Kidney (tissue), 14 donors: ENCODE data around the gene PODNL1. TPM values are rescaled to one million over a fixed set of nuclear protein-coding genes. Genes with fewer than 3 reads are reported as not detected.
A peak's percentile ranks its signal among the peaks of the same experiment; 100 is the strongest.
"Not testable (repeated sequence)": the region's sequence is repeated elsewhere in the genome, so short reads cannot be mapped to it uniquely, and the experiment has no call there.

Experiments used
- DNase-seq, 5 donors: peaks; one replicate each; pipeline ENCODE4 v3.0.0-alpha.2; 2013 to 2020
- FAIRE-seq: peaks from 2 replicates; lab custom pipeline; 2012; peaks lifted over from hg19 to GRCh38; lab: Jason Lieb, UNC
- H3K27ac ChIP-seq, 2 donors: one replicate each; pipeline ENCODE4 v1.7.0; 2013; ENCODE audit warnings: low read depth in 2 of 2, low read length in 2 of 2, inconsistent platforms in 1 of 2
- H3K27me3 ChIP-seq: one replicate; pipeline ENCODE4 v1.7.1; 2013; ENCODE audit warnings: low read length, inconsistent platforms; ENCODE audit not compliant: control insufficient read depth, insufficient read depth
- H3K36me3 ChIP-seq, 3 donors: one replicate each; pipeline versions ENCODE4 v1.7.0 to v1.7.1; 2013; ENCODE audit warnings: low read length in 3 of 3, control low read depth in 1 of 3, inconsistent platforms in 1 of 3; ENCODE audit not compliant: insufficient read depth in 3 of 3, control insufficient read depth in 2 of 3
- H3K4me1 ChIP-seq, 3 donors: one replicate each; pipeline versions ENCODE4 v1.7.0 to v1.7.1; 2013; ENCODE audit warnings: low read length in 3 of 3, inconsistent platforms in 1 of 3, low read depth in 1 of 3; ENCODE audit not compliant: control insufficient read depth in 2 of 3, insufficient read depth in 2 of 3
- H3K4me3 ChIP-seq, 3 donors: one replicate each; pipeline versions ENCODE4 v1.7.0 to v1.8.1; 2013; ENCODE audit warnings: low read length in 3 of 3, control low read depth in 1 of 3, inconsistent platforms in 1 of 3
- H3K9ac ChIP-seq, 3 donors: one replicate each; pipeline versions ENCODE4 v1.7.0 to v1.7.1; 2013; ENCODE audit warnings: low read length in 3 of 3, control low read depth in 1 of 3, inconsistent platforms in 1 of 3
- H3K9me3 ChIP-seq, 3 donors: one replicate each; pipeline versions ENCODE4 v1.7.0 to v1.7.1; 2013; ENCODE audit warnings: low read length in 3 of 3, control low read depth in 1 of 3, inconsistent platforms in 1 of 3; ENCODE audit not compliant: control insufficient read depth in 2 of 3, insufficient read depth in 1 of 3
- intact Hi-C: fragments of 100-400 bp; cut with DNase I; formaldehyde crosslinking; loops from one replicate; pipeline ENCODE4 v1.11.1; 2022
- polyA plus RNA-seq: library from polyadenylated mRNA; stranded (reverse); fragments of 350-450 nt; fragmentation: Illumina TruSeq; extraction: RNeasy Lipid Tissue Mini Kit (QIAGEN cat#74804); gene quantifications from one replicate; pipeline ENCODE4 v1.2.3, GENCODE V29; 2014; ENCODE audit warnings: low read depth, low replicate concordance; ENCODE audit not compliant: insufficient read depth
- total RNA-seq: library from RNA; stranded (reverse); fragmentation: NEBNext Ultra II Directional; extraction: Animal tissue kit (Norgen Biotek cat#: 25700); gene quantifications from one replicate; pipeline ENCODE4 v1.2.1, GENCODE V29; 2021
- TF ChIP-seq, protein P1 (sequence below): IDR thresholded peaks from 3 replicates; pipeline ENCODE4 v1.5.1; 2012; ENCODE audit warnings: mild to moderate bottlenecking, moderate library complexity, borderline replicate concordance; ENCODE audit not compliant: insufficient read depth; ENCODE audit errors: extremely low read depth
- donor health status: control.
- donor health status: control.
- donor health status: control.
- donor health status: control.
- donor health status: control.
- donor health status: DM: yes; HTN: yes; CAD: no.
- donor health status: Normal renal cell carcinoma (clear cell type).

Gene PODNL1
- total and polyA plus RNA-seq, 2 donors from 2014 or later: 3.0 TPM; not detected in 1

DNA sequence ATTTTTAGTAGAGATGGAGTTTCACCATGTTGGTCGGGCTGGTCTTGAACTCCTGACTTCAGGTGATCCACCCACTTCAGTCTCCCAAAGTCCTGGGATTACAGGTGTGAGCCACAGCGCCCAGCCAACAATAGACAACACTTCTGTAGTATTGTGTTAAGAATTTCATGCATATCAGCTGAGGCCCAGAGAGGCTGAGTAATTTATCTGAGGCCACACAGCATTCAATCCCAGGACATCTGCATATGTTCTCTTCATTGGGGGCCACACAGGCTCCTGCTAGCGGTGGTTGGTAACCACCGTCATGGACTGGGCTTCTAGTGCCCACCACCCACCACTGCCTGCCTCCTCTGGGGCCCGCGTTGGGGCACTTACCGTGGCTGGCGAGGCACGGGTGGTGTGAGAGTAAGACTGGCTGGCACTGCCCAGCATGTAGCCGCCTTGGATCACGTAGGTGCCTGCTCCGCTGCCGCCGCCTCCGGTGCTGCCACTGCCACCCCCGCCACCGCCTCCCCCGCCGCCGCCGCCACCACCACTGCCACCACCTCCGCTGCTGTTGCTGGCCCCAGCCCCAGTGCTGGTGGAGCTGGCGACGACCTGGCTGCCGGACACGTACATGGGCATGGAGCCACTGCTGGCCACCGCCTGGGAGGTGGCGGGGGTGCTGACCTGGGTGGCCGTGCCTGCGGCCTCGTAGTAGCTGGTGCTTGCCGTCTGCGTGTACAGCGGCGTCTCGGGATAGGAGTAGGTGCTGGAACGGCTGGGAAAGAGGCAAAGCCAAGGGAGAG lies 34.3 kb upstream of the PODNL1 start:
- Histone ChIP-seq H3K9ac (no peak overlapping the region), H3K4me3 (no peak overlapping the region), H3K36me3 (peaks cover 2 to 28% (median 10%) of the 10 kb centered on the region in 3 donors), H3K9me3 (no peaks in the 10 kb centered on the region), H3K27me3 (no peaks in the 10 kb centered on the region), H3K4me1 (no peaks in the 10 kb centered on the region), H3K27ac (no peak overlapping the region)
- DNase-seq: no peak
- FAIRE-seq: no peak
- TF ChIP-seq, protein P1, sequence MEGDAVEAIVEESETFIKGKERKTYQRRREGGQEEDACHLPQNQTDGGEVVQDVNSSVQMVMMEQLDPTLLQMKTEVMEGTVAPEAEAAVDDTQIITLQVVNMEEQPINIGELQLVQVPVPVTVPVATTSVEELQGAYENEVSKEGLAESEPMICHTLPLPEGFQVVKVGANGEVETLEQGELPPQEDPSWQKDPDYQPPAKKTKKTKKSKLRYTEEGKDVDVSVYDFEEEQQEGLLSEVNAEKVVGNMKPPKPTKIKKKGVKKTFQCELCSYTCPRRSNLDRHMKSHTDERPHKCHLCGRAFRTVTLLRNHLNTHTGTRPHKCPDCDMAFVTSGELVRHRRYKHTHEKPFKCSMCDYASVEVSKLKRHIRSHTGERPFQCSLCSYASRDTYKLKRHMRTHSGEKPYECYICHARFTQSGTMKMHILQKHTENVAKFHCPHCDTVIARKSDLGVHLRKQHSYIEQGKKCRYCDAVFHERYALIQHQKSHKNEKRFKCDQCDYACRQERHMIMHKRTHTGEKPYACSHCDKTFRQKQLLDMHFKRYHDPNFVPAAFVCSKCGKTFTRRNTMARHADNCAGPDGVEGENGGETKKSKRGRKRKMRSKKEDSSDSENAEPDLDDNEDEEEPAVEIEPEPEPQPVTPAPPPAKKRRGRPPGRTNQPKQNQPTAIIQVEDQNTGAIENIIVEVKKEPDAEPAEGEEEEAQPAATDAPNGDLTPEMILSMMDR: no peak
- intact Hi-C loops: no loop called here

DNA sequence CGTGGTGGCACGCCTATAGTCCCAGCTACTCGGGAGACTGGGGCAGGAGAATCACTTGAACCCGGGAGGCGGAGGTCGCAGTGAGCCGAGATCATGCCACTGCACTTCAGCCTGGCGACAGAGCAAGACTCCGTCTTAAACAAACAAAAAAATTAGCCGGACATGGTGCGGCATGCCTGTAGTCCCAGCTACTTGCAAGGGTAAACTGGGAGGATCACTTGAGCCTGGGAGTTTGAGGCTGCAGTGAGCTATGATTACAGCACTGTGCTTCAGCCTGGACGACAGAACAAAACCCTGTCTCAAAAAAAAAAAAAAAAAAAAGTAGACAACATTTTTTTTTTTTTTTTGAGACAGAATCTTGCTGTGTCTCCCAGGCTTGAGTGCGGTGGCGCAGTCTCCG lies 33.7 kb upstream of the PODNL1 start:
- H3K9me3 ChIP-seq, H3K9ac ChIP-seq, FAIRE-seq, H3K4me3 ChIP-seq, H3K27me3 ChIP-seq, intact Hi-C loops, H3K27ac ChIP-seq, H3K4me1 ChIP-seq, DNase-seq: not testable (repeated sequence)
- H3K36me3 ChIP-seq: peaks cover 2 to 32% (median 10%) of the 10 kb centered on the region in 3 donors

DNA sequence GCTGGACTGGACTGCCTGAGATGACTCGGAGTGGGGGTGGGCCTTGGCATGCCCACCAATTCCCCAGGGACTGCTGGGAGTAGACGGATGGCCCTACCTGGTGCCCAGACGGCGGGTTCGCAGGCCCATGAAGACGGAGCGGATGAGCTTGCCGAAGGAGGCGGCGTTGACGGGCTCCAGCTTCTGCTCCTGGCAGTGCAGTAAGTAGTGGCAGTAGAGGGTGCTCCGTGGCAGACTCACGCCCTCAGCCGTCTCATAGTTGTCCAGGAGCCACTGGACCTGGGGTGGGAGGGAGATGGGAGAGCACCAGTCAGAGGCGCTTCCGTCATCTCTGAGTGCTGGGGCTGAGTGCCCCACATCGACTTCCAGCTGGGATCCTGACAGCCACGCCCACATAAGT lies 31.7 kb upstream of the PODNL1 start:
- H3K4me3 ChIP-seq: no peak overlapping the region
- H3K36me3 ChIP-seq: peaks cover 3 to 40% (median 12%) of the 10 kb centered on the region in 3 donors
- no peak for FAIRE-seq
- no peaks in the 10 kb centered on the region for H3K4me1 ChIP-seq
- no peak overlapping the region for H3K27ac ChIP-seq
- TF ChIP-seq, protein P1: no peak
- H3K9me3 ChIP-seq: no peaks in the 10 kb centered on the region
- intact Hi-C loops: no loop called here
- H3K27me3 ChIP-seq: no peaks in the 10 kb centered on the region
- DNase-seq: peak in 1 of 5 donors; percentile 65
- H3K9ac ChIP-seq: no peak overlapping the region

DNA sequence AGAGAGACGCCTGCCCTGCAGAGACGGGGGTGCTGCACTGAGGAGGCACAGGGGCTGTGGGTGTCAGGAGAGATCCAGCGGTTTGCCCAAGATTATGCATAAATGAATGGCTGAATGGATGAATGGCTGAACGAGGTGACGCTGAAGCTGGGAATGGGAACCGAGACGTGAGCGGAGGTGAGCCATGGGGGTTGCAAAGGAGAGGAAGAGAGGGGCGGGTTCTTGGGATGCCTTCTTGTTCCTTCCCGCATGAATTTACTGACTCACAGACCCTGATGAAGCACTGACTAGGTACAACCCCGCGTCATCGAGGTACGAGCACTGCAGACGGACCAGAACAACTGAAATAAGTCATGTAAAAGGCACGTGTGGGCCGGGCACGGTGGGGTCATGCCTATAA lies 30.8 kb upstream of the PODNL1 start:
- intact Hi-C loops: no loop called here
- Histone ChIP-seq H3K27me3 (no peaks in the 10 kb centered on the region), H3K36me3 (peaks cover 3 to 42% (median 12%) of the 10 kb centered on the region in 3 donors), H3K4me1 (no peaks in the 10 kb centered on the region), H3K9me3 (no peaks in the 10 kb centered on the region), H3K9ac (no peak overlapping the region), H3K4me3 (no peak overlapping the region), H3K27ac (no peak overlapping the region)
- no peak for FAIRE-seq
- no peak for DNase-seq
- TF ChIP-seq, protein P1: no peak
